Prostate gland (tissue), 2 donors: ENCODE results near the gene CCK. TPM values are rescaled to one million over a fixed set of nuclear protein-coding genes. Genes with fewer than 3 reads are reported as not detected.

ENCODE experiments used
- DNase-seq: peaks from one replicate; pipeline ENCODE4 v3.0.0-alpha.2; 2019; ENCODE audit warnings: low spot score
- H3K27ac ChIP-seq, 2 donors: fragments of 200-600 bp; sonication (generic); 2 replicates each; pipeline ENCODE4 v1.5.1; 2017 to 2019
- H3K27me3 ChIP-seq: fragments of 200-600 bp; sonication (generic); replicated peaks from 2 replicates; pipeline ENCODE4 v1.5.1; 2019; ENCODE audit not compliant: insufficient read depth
- H3K36me3 ChIP-seq, 2 donors: fragments of 200-600 bp; sonication (generic); 1 replicate in 1 of 2; 2 replicates in 1 of 2; pipeline versions ENCODE4 v1.5.1 to v1.8.1; 2017 to 2019
- H3K4me1 ChIP-seq: fragments of 200-600 bp; sonication (generic); replicated peaks from 2 replicates; pipeline ENCODE4 v1.5.1; 2019
- H3K4me3 ChIP-seq, 2 donors: fragments of 200-600 bp; sonication (generic); 2 replicates each; pipeline ENCODE4 v1.5.1; 2017 to 2019
- H3K9me3 ChIP-seq: fragments of 200-600 bp; sonication (generic); 2 replicates; pipeline ENCODE4 v1.5.1; 2017
- POLR2A ChIP-seq: fragments of 450-650 bp; IDR thresholded peaks from one replicate; pipeline ENCODE4 v1.6.1; 2016; ENCODE audit warnings: antibody characterized with exemption, mild to moderate bottlenecking
- POLR2AphosphoS5 ChIP-seq: sonication (generic); formaldehyde crosslinking; IDR thresholded peaks from one replicate; pipeline ENCODE4 v1.6.1; 2017; ENCODE audit warnings: antibody characterized with exemption
- WGBS: methylation state at CpG from one replicate; pipeline ENCODE4 v1.1.5; 2018; 5-methylcytosine and 5-hydroxymethylcytosine counted together
- intact Hi-C: fragments of 100-400 bp; cut with DNase I; formaldehyde crosslinking; loops from one replicate; pipeline ENCODE4 v1.14.2; 2022
- total RNA-seq, 2 donors: library from RNA; depleted of rRNA; stranded (reverse); fragments of >200 nt; gene quantifications; one replicate each; pipeline ENCODE4 v1.1.0, GENCODE V29; 2016
- TF ChIP-seq, protein P1 (sequence below), 4 experiments: fragments of 200-600 bp in 2 of 4; fragments of 450-650 bp in 2 of 4; sonication (generic) in 2 of 4; IDR thresholded peaks; 1 replicate in 3 of 4; 2 replicates in 1 of 4; pipeline ENCODE4 v1.5.1; 2016 to 2019; ENCODE audit warnings: antibody characterized with exemption in 4 of 4, mild to moderate bottlenecking in 2 of 4, moderate library complexity in 2 of 4

CCK gene
- total RNA-seq, 2 donors from 2014 or later = 3.0 to 50.7 TPM

DNA sequence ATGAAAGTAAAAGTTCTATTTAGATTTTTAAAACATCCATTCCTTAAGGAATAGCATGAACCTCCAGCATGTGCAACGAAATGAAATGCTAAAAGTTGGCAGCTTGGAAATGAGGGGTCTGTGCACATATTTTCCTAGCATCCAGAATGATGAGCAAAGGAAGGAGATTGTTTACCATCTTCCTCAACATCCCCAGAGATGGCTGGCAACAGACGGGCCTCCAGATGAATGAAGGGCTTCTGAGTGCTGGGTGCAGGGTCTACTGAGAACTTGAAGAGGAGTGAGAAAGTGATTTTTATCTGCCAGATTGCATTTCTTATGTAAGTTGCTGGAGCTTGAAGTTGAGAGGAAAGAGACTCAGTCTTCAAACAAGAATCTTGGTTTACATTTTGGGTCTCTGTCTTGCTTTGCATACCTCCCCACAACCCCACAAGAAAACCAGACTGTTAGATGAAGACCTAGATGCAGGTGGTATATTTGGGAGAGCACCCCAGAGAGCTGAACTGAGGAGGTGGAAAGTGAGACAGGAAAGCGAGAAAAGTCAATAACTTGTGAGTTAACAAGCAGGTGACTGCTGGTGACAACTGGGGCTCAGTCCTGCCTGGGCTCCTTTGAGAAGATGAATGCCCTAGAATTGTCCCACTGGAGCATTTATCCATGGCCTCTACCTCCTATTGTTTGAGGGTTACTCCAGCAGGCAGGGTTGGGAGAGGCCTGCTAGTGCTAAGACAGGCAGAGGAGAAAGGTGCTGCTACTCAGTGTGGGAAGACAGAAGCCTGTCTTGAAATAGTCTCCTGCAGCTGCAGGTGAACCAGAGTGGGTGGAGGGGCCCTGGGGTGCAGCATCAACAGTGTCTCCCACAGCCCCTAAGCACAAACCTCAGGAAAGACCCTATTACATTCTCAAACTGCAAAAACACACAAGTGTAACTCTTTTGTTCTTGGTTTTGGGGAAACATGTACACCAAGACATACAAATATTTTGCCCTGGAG lies 10.5 kb upstream of the CCK start:
- WGBS = 85% methylated on average over 3 of the region's 3 CpGs

DNA sequence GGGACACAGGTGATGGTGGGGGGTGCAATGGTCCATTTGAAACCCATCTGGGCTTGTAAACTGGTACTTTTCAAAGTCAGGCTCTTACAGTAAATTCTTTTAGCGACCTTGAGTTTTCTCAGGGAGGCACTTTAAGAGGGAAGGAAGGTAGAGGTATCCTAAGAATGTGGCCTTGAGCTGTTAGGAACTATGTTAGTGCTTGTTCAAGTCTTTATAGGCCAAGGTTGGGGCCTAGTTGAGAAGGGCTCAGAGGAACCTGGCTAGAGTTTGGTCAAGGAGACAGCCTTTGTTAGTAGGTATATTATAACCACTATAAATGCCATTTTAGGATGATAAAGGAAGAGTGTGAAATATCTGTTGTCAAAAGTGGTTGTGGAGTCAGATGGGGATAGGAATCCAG lies 9.2 kb upstream of the CCK start:
- TF ChIP-seq, protein P1, sequence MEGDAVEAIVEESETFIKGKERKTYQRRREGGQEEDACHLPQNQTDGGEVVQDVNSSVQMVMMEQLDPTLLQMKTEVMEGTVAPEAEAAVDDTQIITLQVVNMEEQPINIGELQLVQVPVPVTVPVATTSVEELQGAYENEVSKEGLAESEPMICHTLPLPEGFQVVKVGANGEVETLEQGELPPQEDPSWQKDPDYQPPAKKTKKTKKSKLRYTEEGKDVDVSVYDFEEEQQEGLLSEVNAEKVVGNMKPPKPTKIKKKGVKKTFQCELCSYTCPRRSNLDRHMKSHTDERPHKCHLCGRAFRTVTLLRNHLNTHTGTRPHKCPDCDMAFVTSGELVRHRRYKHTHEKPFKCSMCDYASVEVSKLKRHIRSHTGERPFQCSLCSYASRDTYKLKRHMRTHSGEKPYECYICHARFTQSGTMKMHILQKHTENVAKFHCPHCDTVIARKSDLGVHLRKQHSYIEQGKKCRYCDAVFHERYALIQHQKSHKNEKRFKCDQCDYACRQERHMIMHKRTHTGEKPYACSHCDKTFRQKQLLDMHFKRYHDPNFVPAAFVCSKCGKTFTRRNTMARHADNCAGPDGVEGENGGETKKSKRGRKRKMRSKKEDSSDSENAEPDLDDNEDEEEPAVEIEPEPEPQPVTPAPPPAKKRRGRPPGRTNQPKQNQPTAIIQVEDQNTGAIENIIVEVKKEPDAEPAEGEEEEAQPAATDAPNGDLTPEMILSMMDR (IDR thresholded peaks at IDR 0.05) = no peak
- H3K4me3 ChIP-seq = no peak overlapping the region
- H3K4me1 ChIP-seq = no peaks in the 10 kb centered on the region
- DNase-seq = no peak
- intact Hi-C loops = no loop called here
- H3K27ac ChIP-seq = no peak overlapping the region
- 26% methylated on average over 1 of the region's 1 CpG for WGBS
- no peaks in the 10 kb centered on the region for H3K36me3 ChIP-seq
- no peaks in the 10 kb centered on the region for H3K27me3 ChIP-seq
- no peaks in the 10 kb centered on the region for H3K9me3 ChIP-seq

More for the DNA sequence above, 10.5 kb upstream of the CCK start:
- H3K27ac ChIP-seq = no peak overlapping the region
- TF ChIP-seq, protein P1 (IDR thresholded peaks at IDR 0.05) = no peak
- TF ChIP-seq POLR2AphosphoS5 (no peak), POLR2A (no peak)
- no peaks in the 10 kb centered on the region for H3K36me3 ChIP-seq
- intact Hi-C loops = no loop called here
- no peaks in the 10 kb centered on the region for H3K9me3 ChIP-seq
- H3K4me3 ChIP-seq = no peak overlapping the region
- DNase-seq = no peak
- no peaks in the 10 kb centered on the region for H3K27me3 ChIP-seq
- no peaks in the 10 kb centered on the region for H3K4me1 ChIP-seq

DNA sequence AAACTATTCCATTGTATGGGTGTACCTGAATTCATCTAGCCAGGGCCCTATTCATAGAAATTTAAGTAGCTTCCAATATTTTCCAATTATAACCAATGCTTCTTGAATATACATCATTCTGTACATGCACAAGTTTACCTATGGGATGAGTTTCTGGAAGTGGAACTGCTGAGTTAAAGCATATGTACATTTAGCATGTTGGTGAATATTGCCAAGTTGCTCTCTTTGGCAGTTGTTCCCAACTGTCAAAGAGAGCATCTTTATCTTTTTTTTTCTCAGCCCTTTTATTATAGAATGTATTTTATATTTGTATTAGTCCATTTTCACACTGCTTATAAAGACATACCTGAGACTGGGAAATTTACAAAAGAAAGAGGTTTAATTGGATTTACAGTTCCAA lies 8.3 kb upstream of the CCK start:
- Histone ChIP-seq H3K27me3 (no peaks in the 10 kb centered on the region), H3K4me3 (no peak overlapping the region), H3K36me3 (no peaks in the 10 kb centered on the region), H3K9me3 (no peaks in the 10 kb centered on the region), H3K4me1 (no peaks in the 10 kb centered on the region), H3K27ac (no peak overlapping the region)
- intact Hi-C loops = no loop called here
- TF ChIP-seq POLR2A = no peak
- no peak for TF ChIP-seq POLR2AphosphoS5
- TF ChIP-seq, protein P1 (IDR thresholded peaks at IDR 0.05) = no peak
- DNase-seq = no peak

DNA sequence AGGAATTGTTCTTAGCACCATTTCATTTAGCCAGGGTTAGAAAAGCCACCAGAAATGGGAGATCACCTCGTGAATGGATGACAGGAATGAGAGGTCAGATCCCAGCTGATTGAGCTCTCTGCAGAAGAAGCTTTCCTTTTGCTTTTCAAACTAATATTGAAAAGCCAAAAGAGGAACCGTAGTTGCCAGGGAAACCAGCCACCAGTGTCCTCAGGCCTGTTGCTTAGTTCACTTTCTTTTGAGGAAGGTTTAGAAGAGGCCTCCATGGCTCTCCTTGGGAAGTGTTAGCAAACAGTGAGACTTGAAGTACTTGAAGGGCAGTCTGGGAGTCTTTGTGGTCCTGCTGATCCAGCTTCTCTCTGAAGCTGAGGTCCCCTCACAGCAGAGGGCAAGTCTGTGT lies 7.4 kb upstream of the CCK start:
- WGBS = 57% methylated on average over 2 of the region's 2 CpGs
- no peaks in the 10 kb centered on the region for H3K27me3 ChIP-seq
- no peak for DNase-seq
- no peaks in the 10 kb centered on the region for H3K9me3 ChIP-seq
- intact Hi-C loops = no loop called here
- TF ChIP-seq, protein P1 (IDR thresholded peaks at IDR 0.05) = no peak
- TF ChIP-seq POLR2AphosphoS5 (no peak), POLR2A (no peak)
- H3K4me3 ChIP-seq = no peak overlapping the region
- H3K27ac ChIP-seq = no peak overlapping the region
- no peaks in the 10 kb centered on the region for H3K36me3 ChIP-seq
- no peaks in the 10 kb centered on the region for H3K4me1 ChIP-seq

DNA sequence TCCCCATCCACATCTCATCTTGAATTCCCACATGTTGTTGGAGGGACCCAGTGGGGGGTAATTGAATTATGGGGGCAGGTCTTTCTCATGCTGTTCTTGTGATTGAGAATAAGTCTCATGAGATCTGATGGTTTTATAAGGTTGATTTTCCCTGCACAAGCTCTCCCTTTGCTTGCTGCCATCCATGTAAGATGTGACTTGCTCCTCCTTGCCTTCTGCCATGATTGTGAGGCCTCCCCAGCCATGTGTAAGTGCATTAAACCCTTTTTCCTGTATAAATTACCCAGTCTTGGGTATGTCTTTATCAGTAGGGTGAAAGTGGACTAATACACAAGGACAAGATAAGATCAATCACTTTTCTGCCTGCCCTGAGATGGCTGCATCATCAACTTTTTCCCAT lies 5.8 kb upstream of the CCK start:
- Histone ChIP-seq H3K27ac (no peak overlapping the region), H3K9me3 (no peaks in the 10 kb centered on the region), H3K4me3 (no peak overlapping the region), H3K4me1 (no peaks in the 10 kb centered on the region), H3K27me3 (no peaks in the 10 kb centered on the region), H3K36me3 (no peaks in the 10 kb centered on the region)
- DNase-seq = no peak
- intact Hi-C loops = no loop called here
- TF ChIP-seq POLR2A (no peak), POLR2AphosphoS5 (no peak)
- TF ChIP-seq, protein P1 (IDR thresholded peaks at IDR 0.05) = no peak
